K562 (cell line): ENCODE measurements around the gene ZNF213. TPM values are rescaled to one million over a fixed set of nuclear protein-coding genes. Genes with fewer than 3 reads are reported as not detected.

Experiments used
- BACH1 ChIP-seq: fragments of 200-800 bp; sonication (Bioruptor generic); IDR thresholded peaks from 2 replicates; pipeline ENCODE4 v1.6.1; 2016; ENCODE audit warnings: missing genetic modification characterization, missing compliant biosample characterization
- BMI1 ChIP-seq: fragments of 150-350 bp; IDR thresholded peaks from 2 replicates; pipeline ENCODE4 v1.6.1; 2014; ENCODE audit warnings: low read length
- BRF2 ChIP-seq: IDR thresholded peaks from 3 replicates; pipeline ENCODE4 v1.6.1; 2011; ENCODE audit warnings: borderline replicate concordance, mild to moderate bottlenecking; ENCODE audit not compliant: insufficient read length, insufficient read depth
- CREB3L1 ChIP-seq: fragments of 450-650 bp; IDR thresholded peaks from 2 replicates; pipeline ENCODE4 v1.6.1; 2014; ENCODE audit warnings: low read depth, mild to moderate bottlenecking, moderate library complexity, borderline replicate concordance
- EP300 ChIP-seq: IDR thresholded peaks from 2 replicates; pipeline ENCODE4 v1.6.1; 2012; ENCODE audit warnings: low read length, improper control_type of control experiment
- MGA ChIP-seq: fragments of 450-650 bp; IDR thresholded peaks from 2 replicates; pipeline ENCODE4 v1.6.1; 2016; ENCODE audit warnings: mild to moderate bottlenecking, moderate library complexity
- MTA3 ChIP-seq: fragments of 450-650 bp; formaldehyde crosslinking; IDR thresholded peaks from 2 replicates; pipeline ENCODE4 v1.6.1; 2017; ENCODE audit warnings: mild to moderate bottlenecking, borderline replicate concordance
- NFIC ChIP-seq: fragments of 450-650 bp; IDR thresholded peaks from 2 replicates; pipeline ENCODE4 v1.6.1; 2017; ENCODE audit warnings: mild to moderate bottlenecking, inconsistent platforms
- ZFX ChIP-seq: sonication (generic); formaldehyde crosslinking; IDR thresholded peaks from 2 replicates; pipeline ENCODE4 v1.8.0; 2022; ENCODE audit warnings: mild to moderate bottlenecking, missing genetic modification reagents, moderate library complexity
- ZNF507 ChIP-seq: conservative IDR thresholded peaks from 2 replicates; pipeline ENCODE4 v1.6.1; 2017; ENCODE audit warnings: missing genetic modification characterization, missing compliant biosample characterization
- polyA plus RNA-seq, 8 experiments: library from polyadenylated mRNA; depleted of rRNA in 4 of 8; stranded (reverse) in 5 of 8; unstranded in 3 of 8; fragments of >200 nt; fragmentation: Nextera tagmentation in 2 of 8; fragmentation: Illumina TruSeq in 1 of 8; extraction: Ambion mirVana in 2 of 8; extraction: Trizol in 1 of 8; gene quantifications; 2 replicates each; pipeline versions ENCODE4 v1.2.1 to v1.2.3, GENCODE V29; 2011 to 2014; ENCODE audit warnings: inconsistent platforms in 1 of 8, missing spikeins in 1 of 8
- total RNA-seq, 7 experiments: library from RNA; depleted of rRNA in 6 of 7; stranded (reverse); fragments of >200 nt in 6 of 7; fragmentation: Illumina TruSeq in 2 of 7; extraction: Trizol in 2 of 7; gene quantifications; 2 replicates each; pipeline versions ENCODE4 v1.2.1 to v1.2.3, GENCODE V29; 2011 to 2021; ENCODE audit warnings: low replicate concordance in 1 of 7

Gene ZNF213
- total and polyA plus RNA-seq, 9 of the 15 experiments (the other 6 are each of a cell fraction or from before 2014, with no cell fraction given): 0.49 to 10.0 (median 1.8) TPM

GRCh38 chr16:3175157-3176093, 40.6 kb downstream of the ZNF213 start (continued):
- peak; percentile 31; the same call in 1 of the 2 replicates for TF ChIP-seq MGA
- peak; percentile 46; the same call in 1 of the 2 replicates for TF ChIP-seq EP300
- TF ChIP-seq BRF2: no peak
- peak; percentile 88 for TF ChIP-seq NFIC
- 0 out of 2 replicates have a peak, but pooled peaks have one; percentile 56 for TF ChIP-seq MTA3
- peak; percentile 40; the same call in 1 of the 2 replicates for TF ChIP-seq CREB3L1
- TF ChIP-seq BACH1 (tag): no peak
- TF ChIP-seq ZFX: peak; percentile 59
- no peak for TF ChIP-seq BMI1
- TF ChIP-seq ZNF507 (tag): no peak
